SU-DHL-6 (cell line): ENCODE measurements around the gene MARK2.

Source experiments
- H2AFZ ChIP-seq: fragments of 200-600 bp; sonication (generic); 2 replicates; pipeline ENCODE4 v1.6.1; 2014; ENCODE audit warnings: low read depth, mild to moderate bottlenecking, moderate library complexity, mixed read lengths, antibody characterized with exemption, low read length; ENCODE audit not compliant: severe bottlenecking
- H3F3A ChIP-seq: fragments of 200-600 bp; shearing (Covaris generic); 2 replicates; pipeline ENCODE4 v1.6.0; 2016; ENCODE audit warnings: antibody characterized with exemption, mild to moderate bottlenecking; ENCODE audit not compliant: insufficient read depth
- H3K27ac ChIP-seq: fragments of 200-600 bp; sonication (generic); 2 replicates; pipeline ENCODE4 v1.5.1; 2016; ENCODE audit warnings: low read depth, mild to moderate bottlenecking, low read length, moderate library complexity, mixed read lengths
- H3K27me3 ChIP-seq: fragments of 200-600 bp; sonication (generic), shearing (Covaris generic); 2 replicates; pipeline ENCODE4 v1.6.0; 2014; ENCODE audit warnings: mild to moderate bottlenecking, low read length
- H3K36me3 ChIP-seq: fragments of 200-600 bp; sonication (generic); 2 replicates; pipeline ENCODE4 v1.6.1; 2014; ENCODE audit warnings: mild to moderate bottlenecking, low read length, mixed read lengths
- H3K4me2 ChIP-seq: fragments of 300-600, 200-600 bp; shearing (Covaris generic), sonication (generic); 2 replicates; pipeline ENCODE4 v1.6.0; 2014; ENCODE audit warnings: low read length, low read depth, mild to moderate bottlenecking; ENCODE audit not compliant: poor library complexity, severe bottlenecking
- H3K4me3 ChIP-seq: fragments of 200-600 bp; sonication (generic); 2 replicates; pipeline ENCODE4 v1.5.1; 2014; ENCODE audit warnings: antibody characterized with exemption, low read length, mild to moderate bottlenecking, mixed read lengths; ENCODE audit not compliant: insufficient read depth, poor library complexity, severe bottlenecking
- H3K79me2 ChIP-seq: fragments of 200-600 bp; sonication (generic); 2 replicates; pipeline ENCODE4 v1.6.1; 2014; ENCODE audit warnings: mild to moderate bottlenecking, low read length, moderate library complexity; ENCODE audit not compliant: insufficient read depth
- H3K9ac ChIP-seq: fragments of 200-600 bp; sonication (generic); 2 replicates; pipeline ENCODE4 v1.7.0; 2014; ENCODE audit warnings: mild to moderate bottlenecking, low read length
- H3K9me2 ChIP-seq: fragments of 200-600 bp; sonication (generic); replicated peaks from 2 replicates; pipeline ENCODE4 v1.6.1; 2014; ENCODE audit warnings: low read length; ENCODE audit not compliant: insufficient read depth
- H3K9me3 ChIP-seq: fragments of 200-600 bp; sonication (generic); 2 replicates; pipeline ENCODE4 v1.6.1; 2014; ENCODE audit warnings: low read length, mixed read lengths; ENCODE audit not compliant: insufficient read depth
- H4K20me1 ChIP-seq: fragments of 200-600 bp; sonication (generic); 2 replicates; pipeline ENCODE4 v1.6.1; 2014; ENCODE audit warnings: low read depth, mild to moderate bottlenecking, antibody characterized with exemption, low read length, moderate library complexity, mixed read lengths
- CTCF ChIP-seq: fragments of 200-600 bp; sonication (generic); IDR thresholded peaks from one replicate; pipeline ENCODE4 v1.5.1; 2017; ENCODE audit warnings: antibody characterized with exemption, mild to moderate bottlenecking, low read length, moderate library complexity; ENCODE audit not compliant: insufficient read depth, poor library complexity, severe bottlenecking
- EZH2phosphoT487 ChIP-seq: fragments of 200-600 bp; sonication (generic), shearing (Covaris generic); conservative IDR thresholded peaks from 2 replicates; pipeline ENCODE4 v1.6.1; 2018; ENCODE audit warnings: mild to moderate bottlenecking, antibody characterized with exemption, low read length, moderate library complexity, mixed read lengths

MARK2 gene

DNA sequence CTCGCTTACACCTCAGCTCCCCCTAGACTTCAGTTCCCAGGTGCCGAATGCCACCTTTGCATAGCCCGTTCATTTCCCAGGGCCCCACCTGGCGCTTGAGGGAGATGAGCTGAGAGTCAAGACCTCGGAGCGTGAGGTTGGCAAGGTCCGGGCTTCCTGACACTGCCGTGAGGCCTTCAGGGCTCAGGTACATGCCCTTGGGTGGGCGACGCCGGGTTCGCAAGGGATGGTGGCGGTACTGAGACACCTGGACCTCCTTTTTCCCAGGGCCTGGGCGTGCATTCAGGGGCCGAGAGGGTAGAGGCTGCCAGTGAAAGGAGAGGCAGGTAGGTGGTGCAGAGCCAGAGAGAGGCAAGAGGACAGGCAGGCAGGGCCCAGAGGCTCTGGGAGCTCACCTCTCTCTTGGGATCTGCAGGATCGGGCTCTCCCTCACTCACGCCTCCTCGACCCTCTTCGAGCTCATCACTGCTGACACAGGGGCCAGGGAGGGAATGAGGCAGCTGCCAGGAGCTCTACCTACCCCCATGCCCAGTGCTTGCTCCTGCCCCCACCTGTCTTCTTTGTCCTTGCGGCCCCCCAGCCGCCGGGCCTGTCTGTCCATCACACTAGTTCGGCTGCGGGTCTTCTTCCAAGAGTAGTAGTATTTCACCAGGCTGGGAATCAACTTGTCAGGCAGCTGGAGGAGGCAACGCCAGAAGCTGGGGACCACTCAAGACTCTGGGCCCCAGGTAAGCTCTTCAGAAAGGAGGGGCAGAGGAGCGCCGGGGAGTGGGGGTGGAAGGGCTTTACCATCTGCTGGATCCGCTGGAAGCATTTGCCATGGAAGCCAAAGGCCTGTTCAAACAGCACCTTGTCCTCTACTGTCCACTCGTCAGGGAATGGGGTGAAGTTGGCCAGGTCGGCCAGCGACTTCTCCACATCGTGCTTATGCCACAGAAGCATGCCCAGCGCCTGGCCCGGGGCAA, 75.2 kb downstream of the MARK2 start:
- Histone ChIP-seq H2AFZ (no peak overlapping the region), H3K9me3 (no peaks in the 10 kb centered on the region), H3K36me3 (no peaks in the 10 kb centered on the region), H3K9me2 (no peaks in the 10 kb centered on the region), H3K9ac (no peak overlapping the region), H3K4me3 (no peak overlapping the region), H3F3A (peaks cover 4% of the 10 kb centered on the region; the same call in 1 of the 2 replicates), H3K4me2 (no peak overlapping the region), H4K20me1 (no peaks in the 10 kb centered on the region), H3K79me2 (no peaks in the 10 kb centered on the region), H3K27ac (no peak overlapping the region), H3K27me3 (no peaks in the 10 kb centered on the region)
- TF ChIP-seq CTCF = no peak
- TF ChIP-seq EZH2phosphoT487 = no peak

DNA sequence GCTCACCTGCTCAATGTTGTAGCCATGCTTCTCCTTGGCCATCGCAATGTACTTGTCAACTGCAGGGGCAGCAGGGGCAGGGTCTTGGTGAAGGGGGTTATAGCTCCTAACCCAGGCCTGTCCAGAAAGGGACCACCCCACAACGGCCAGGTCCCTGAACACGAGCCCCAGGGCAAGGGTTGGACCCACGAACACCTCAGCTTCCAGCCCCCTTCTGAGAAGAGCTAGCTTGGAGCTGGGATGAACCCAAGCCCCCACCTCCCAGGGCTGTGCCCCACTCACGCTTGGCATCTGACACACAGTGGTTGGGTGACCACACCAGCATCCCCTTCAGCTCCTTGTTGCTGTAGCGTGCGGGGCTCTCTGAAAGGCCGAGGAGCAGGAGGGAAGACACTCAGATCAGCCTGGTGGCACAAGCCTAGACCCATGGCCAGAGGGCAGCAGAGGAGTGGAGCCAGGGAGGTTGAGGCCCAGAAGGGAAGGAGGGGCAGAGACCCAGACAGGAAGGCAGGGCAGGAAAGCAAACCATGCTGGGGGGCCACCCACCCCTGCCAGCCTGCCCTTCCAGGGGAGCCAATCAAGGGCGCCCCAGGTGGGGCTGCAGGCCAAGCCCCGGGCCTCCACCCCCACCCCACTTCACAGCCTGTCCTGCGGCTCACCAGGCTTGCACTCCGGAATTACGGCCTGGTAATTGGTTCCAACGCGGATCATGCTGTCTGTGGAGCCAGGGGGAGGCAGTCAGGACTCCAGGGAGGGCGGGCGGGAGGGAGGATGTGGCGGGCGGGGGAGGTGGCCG, 76.2 kb downstream of the MARK2 start:
- H3K27ac ChIP-seq = no peak overlapping the region
- no peaks in the 10 kb centered on the region for H3K36me3 ChIP-seq
- H3K4me3 ChIP-seq = no peak overlapping the region
- TF ChIP-seq CTCF (no peak), EZH2phosphoT487 (no peak)
- H3K27me3 ChIP-seq = no peaks in the 10 kb centered on the region
- no peak overlapping the region for H3K9ac ChIP-seq
- no peaks in the 10 kb centered on the region for H3K9me2 ChIP-seq
- no peaks in the 10 kb centered on the region for H3K9me3 ChIP-seq
- peaks cover 4% of the 10 kb centered on the region; the same call in 1 of the 2 replicates for H3F3A ChIP-seq
- no peaks in the 10 kb centered on the region for H4K20me1 ChIP-seq
- H3K4me2 ChIP-seq = no peak overlapping the region
- no peaks in the 10 kb centered on the region for H3K79me2 ChIP-seq
- H2AFZ ChIP-seq = no peak overlapping the region

DNA sequence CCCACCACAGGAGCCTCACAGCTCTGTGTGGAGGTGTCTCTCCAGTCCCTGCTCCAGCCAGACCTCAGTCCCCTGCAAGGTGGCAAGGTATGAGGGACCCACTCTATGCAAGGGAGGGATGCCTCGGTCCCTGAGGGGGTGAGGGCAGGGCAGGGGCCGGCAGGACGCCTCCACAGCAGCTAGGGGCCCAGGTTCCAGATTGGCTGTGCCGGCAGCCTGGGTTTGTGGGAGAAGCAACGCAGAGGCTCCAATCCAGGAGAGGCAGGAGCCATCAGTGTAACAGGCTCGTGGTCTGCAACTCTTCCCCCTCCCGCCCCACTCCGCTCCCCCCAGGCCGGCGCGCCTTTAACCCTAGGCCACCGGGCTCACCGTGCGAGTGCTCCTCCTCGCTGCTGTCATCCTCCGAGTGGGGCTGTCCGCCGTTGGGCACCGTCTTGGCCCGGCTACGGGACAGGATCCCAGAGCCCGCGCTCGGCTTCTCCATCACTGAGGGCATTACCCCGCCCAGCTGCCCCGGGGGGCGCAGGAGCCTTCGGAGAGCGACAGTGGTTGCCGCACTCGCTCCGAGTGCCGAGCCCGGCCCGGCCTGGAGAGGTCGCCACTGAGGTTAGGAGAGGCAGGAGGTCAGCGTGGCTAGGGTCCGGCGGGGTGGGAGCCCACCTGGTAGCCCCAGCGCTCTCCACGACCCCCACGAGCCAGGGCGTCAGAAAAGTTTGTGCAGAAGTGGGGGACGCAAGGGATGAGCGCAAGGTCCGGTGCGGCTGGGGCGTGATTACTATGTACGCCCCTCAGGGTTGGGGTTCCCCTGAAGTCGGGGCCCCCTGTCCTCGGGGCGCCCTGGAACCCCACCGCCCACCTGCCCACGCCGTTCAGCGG, 77.3 kb downstream of the MARK2 start:
- Histone ChIP-seq H3K79me2 (no peaks in the 10 kb centered on the region), H3F3A (peaks cover 4% of the 10 kb centered on the region; the same call in 1 of the 2 replicates), H3K4me3 (peak overlapping the region; percentile 47), H3K27ac (no peak overlapping the region), H3K9ac (peak overlapping the region; percentile 48; the same call in 1 of the 2 replicates), H4K20me1 (no peaks in the 10 kb centered on the region), H2AFZ (no peak overlapping the region), H3K9me3 (no peaks in the 10 kb centered on the region), H3K4me2 (peak overlapping the region; percentile 94), H3K9me2 (no peaks in the 10 kb centered on the region), H3K27me3 (no peaks in the 10 kb centered on the region), H3K36me3 (no peaks in the 10 kb centered on the region)
- no peak for TF ChIP-seq EZH2phosphoT487
- TF ChIP-seq CTCF = peak; percentile 36
